Measurements from ENCODE around the gene TNFRSF13B.
"Not testable (repeated sequence)": the region's sequence is repeated elsewhere in the genome, so short reads cannot be mapped to it uniquely, and the experiment has no call there.

TNFRSF13B gene

DNA sequence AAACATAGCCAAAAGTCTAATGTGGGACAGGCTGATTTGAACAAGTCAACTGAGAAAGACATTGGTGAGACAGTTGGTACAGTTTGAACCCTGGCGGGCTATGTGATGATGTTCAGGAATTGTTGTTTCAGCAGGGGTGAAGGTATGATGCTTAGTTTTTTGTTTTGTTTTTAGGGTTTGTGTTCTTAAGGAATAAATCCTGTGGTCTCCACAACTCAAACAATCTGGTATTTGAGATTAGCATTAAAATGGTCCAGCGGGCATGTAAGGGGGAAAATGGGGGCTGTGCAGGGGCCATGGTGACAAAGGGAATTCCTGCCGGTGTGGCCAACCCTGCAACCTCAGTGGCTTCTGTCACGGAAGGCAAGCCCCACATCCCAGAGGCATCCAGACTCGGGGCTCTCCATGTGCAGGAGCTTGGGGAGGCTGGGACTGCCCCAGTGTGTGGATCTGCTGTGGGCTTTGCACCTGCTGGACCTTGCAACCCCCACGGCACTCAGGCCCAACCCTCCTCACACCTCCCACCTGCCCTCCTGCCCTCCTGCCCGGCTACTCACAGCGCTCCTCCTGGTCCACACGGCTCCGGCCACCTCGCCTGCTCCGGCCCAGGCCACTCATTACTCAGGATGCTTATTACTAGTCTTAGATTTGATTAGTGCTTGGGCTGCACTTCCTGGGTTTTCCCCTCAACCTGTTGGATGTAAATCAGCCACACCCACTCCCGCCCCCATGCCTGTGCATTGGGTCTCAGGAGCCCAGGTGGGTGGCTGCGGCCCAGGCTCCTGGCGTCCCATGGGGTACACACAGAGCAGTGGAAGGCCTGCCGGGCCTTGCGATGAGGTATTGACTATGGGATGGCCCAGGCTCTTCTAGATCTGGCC is at the start of gene TNFRSF13B:
Gene TNFRSF13B (minus strand): TSS at position 661 of the 881 bp plus-strand sequence. CDS start 43 bp downstream, at position 618.
- peak in 1 of 42 donors; percentile 20 for DNase-seq
- intact Hi-C loops (cut with DNase I), result no loop called here

DNA sequence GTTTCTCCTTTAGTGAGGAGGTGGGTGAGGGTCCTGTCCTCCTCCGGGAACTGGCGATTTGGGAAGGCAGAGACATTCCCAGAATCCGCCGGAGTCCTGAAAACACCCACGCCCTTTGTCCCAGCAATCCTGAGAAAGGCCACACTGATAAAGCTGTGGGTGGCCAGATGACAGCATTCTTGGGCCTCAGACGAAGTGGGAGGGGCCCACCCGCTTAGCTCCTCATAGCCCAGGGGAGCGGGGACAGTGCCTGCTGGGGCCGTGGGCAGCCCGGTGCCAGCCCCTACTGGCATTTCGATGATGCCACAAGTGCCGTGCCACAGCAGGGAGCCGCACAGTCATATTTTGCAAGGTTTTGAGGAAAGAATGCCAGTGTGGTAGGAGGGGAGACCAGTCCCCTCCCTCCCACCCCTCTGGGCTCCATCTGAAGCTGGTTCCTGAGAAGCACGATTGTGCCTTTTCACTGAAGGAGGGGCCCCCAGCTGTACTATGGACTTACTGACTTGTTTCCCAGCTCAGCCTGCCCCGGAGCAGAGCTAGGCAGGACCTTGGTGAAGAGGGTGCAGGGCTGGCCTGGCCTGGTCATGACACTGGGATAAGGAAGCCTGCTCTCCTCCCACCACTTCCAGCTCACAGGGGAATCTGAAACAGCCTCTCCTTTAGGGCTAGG is 49.4 kb upstream of the TNFRSF13B start:
- intact Hi-C loops (cut with DNase I), result no loop called here
- DNase-seq, result peak in 40 of 42 donors; percentile 32 to 84 (median 66)

DNA sequence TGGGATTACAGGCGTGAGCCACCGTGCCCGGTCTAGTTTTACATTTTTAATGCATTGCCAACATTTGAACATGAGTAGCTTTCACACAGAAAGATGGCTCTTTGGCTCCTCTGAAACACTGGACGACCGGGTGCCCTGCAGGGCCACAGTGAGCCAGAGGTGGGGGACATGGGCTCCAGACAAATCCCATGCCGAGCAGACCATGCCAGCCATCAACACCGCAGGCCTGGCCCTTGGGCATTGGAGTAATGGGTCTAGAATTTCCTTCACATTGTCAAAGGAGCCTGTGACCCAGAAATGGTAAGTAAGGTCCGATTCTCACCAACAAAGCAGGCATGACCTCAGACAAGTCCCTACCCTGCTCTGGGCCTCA is 48.9 kb upstream of the TNFRSF13B start:
- no peak for DNase-seq
- intact Hi-C loops (cut with DNase I), result no loop called here

DNA sequence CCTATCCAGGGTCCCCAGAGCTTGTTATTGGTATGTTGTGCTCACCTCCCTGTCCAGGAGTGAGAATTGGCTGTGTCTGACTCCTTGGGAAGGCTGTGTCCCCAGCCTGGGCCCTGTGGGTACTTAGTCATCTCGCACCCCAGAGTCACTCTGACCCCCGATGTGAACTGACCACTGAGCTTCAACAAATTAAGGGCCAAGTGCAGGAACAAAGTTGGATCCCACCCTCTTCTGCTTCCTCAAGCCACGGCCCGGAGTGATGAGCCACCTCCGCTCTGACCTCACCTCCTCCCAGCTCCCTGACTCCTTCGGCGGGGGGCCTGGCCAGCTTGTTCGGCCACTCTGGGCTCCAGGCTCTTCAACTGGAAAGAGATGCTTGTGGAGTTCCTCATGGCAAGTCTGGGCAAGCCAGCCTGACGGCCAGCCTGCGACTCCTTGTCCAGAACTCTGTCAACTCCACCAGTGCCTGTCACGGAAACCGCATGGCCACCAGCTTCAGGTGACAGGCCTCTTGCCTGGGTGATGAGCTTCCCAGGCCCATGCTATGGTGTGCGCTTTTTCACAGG is 48.1 kb upstream of the TNFRSF13B start:
- intact Hi-C loops (cut with DNase I), result no loop called here

DNA sequence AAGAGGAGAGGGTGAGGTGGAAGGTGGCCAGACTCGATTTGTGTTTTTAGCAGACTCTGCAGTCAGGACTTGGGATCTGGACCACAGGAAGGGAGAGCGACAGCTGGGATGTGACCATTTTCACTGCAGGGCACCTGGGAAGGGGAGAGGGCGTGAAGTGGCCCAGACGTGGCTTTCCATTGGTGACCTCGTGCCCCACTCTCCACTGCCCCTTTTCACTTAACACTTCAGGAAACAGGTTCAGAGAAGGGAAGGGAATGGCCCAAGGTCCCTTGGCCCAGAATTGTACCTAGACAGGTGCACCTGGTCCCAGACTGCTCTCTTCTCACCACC is 47.5 kb upstream of the TNFRSF13B start:
- DNase-seq, result no peak
- intact Hi-C loops (cut with DNase I), result no loop called here

More for the DNA sequence above, 48.1 kb upstream of the TNFRSF13B start:
- no peak for DNase-seq

DNA sequence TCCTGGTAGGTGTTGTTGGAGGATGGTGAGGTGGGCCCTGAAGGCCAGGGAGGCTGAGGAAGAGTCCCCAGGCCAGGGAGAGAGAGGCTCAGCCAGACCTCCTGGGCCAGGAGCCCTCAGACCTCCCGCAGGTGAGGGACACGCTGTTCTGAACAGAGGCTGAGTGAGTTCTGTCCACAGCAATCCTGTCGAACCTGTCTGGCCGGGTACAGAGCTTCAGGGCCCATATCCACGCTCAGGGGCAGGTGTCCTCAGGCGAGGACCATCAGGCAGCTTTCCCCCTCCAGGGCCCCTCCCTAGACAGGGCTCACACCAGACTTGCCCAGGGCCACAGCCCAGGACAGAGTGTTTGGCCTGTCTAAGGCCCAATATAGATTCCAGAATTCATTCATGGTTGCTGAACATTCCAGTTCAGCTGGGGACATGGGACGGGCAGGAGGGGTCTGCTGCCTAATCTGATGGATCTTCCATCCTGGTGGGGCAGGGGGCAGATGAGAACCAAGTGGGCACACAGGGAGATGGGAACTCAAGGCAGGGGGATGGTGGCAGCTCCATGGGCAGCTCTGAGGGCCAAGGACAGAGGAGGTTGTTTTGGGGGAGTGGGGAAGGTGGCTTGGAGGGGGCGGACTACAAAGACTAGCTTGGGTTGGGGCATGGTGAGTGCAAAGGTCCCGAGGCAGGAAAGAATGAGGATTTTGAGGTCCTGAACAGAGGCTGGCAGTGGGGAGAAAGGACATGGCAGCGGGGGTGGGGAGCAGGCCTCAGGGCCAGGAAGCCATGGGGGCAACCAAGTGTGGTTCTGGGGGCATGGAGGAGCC is 46.9 kb upstream of the TNFRSF13B start:
- no peak for DNase-seq

DNA sequence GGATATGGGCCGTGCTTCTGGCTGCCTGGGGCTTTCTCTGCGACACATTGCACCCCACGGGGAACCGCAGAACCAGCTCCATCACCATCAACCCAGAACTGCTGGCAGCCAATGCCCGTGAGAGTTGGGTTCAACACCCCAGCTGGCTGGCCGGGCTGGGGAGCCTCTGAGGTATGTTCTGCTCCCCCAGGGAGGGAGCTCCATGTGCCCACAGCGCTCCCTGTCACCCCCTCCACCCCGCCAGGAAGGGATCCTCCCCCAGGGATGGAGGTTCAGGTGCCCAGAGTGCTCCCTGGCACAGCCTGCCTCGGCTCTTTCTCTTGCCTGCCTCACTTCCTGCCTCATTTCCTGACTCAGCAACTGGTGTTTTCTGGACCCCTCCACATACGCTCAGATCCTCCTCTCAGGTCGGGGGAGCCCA is 46.1 kb upstream of the TNFRSF13B start:
- intact Hi-C loops (cut with DNase I), result no loop called here
- DNase-seq, result no peak

More for the DNA sequence above, 46.9 kb upstream of the TNFRSF13B start:
- intact Hi-C loops (cut with DNase I), result no loop called here

DNA sequence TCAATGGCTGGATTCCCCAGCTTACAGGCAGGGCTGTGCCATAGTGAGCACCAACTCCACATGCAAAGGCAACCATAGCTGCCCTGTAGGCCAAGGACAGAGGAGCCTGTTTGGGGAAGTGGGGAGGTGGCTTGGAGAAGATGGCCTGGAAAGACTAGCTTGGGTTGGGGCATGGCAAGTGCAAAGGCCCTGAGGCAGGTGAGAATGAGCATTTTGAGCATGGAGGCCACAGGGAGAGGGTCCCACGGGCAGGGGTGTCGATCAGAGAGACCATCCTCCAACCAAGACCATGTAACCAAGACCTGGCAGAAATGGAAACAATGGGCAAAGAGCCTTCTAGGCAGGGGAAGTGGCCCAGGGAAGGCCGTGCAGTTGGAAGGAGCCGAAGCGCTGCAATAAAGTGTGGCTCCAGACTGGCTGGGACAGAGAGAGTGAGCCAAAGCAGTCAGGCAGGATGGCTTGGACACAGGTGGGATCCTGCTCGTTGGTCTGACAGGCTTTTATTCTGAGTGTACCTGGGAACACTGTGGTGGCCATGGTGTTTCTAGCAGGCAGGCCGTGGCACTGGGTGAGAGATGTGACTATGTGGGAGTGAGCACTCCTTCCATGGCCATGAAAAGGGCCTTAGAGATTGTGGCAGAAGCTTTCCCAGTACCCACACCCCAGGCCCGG is 45.6 kb upstream of the TNFRSF13B start:
- DNase-seq, result no peak

DNA sequence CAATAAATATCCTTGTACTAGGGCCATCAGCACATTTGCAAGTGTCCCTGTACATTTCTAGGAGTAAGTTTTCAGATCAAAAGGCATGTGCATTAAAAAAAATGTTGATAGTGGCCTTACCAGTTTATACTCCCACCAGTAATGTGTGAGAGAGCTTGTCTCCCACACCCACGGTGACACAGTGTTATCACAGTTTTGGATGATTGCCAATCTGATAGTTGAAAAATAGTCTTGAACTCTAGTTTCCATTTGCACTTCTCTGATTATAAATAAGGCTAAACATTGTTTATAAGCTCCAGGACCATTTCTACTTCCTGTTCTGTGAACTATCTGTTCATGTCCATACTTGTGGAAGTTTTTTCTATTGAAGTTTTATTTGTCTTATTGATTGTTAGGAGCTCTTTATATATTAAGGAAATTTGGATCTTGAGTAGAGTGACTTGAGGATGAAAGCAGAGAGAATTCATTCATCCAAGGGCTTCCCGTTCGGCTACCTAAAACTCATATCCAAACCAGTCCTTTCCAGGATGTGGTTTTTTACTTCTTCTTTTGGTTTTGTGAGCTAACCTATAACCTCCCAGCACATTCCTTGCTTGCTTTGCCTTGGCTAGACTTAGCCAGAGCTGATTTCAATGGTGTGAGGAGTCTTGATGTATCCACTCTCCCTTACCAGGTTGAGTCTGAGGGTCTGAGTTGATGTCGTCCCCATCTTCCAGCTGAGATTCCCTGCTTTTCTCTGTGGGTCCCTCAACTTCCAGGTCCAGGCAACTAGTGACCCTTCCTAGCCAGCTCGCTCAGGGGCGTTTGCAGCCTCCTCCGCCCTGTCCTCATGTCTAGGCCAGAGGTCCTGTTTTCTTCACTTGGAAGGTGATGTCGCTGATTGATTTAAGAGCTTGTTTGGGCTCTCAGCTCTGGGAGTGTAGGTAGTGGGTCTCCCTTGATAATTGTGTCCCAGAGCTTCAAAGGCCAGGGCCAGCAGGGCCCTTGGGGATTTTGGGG is 44.6 kb upstream of the TNFRSF13B start:
- DNase-seq; intact Hi-C loops (cut with DNase I): not testable (repeated sequence)

More for the DNA sequence above, 45.6 kb upstream of the TNFRSF13B start:
- intact Hi-C loops (cut with DNase I), result no loop called here

DNA sequence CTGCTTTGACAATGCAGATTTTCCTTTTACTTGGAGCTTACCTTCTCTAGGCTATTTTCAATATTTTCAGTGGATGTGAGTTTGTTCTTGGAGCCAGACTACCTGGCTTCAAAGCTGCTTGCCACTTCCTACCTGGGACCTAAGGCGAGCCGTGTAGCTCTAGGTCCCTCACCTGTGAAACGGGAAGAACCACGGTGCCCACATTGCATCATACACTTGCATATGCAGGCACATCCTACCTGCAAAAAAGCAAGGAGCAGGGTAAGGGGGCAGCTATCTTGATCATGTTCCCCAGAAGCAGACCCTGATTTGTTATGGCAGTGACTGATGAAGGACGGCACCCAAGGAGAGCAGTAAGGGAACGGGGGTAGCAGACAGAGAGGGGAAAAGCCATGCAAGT is 43.3 kb upstream of the TNFRSF13B start:
- DNase-seq, result no peak
- intact Hi-C loops (cut with DNase I), result no loop called here

DNA sequence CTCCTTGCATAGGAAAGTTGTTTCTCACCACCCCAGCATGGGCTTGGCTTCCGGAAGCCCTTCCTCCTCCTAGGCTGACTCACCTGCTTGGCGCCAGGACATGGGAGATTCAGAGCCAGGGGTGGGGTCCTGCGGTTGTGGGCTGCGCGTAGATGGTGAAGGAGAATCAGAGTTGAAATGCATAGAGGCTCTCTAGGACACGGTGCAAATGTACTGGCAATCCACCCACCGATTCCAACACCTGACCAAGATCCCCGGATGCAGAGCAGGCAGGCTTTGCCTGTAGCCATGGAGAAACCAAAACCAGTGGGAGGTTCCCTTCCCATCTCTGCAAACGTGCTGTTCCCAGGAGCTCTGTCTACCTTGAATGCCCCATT is 42.8 kb upstream of the TNFRSF13B start:
- intact Hi-C loops (cut with DNase I), result not testable (repeated sequence)
- DNase-seq, result peak in 41 of 42 donors; percentile 33 to 86 (median 66)

DNA sequence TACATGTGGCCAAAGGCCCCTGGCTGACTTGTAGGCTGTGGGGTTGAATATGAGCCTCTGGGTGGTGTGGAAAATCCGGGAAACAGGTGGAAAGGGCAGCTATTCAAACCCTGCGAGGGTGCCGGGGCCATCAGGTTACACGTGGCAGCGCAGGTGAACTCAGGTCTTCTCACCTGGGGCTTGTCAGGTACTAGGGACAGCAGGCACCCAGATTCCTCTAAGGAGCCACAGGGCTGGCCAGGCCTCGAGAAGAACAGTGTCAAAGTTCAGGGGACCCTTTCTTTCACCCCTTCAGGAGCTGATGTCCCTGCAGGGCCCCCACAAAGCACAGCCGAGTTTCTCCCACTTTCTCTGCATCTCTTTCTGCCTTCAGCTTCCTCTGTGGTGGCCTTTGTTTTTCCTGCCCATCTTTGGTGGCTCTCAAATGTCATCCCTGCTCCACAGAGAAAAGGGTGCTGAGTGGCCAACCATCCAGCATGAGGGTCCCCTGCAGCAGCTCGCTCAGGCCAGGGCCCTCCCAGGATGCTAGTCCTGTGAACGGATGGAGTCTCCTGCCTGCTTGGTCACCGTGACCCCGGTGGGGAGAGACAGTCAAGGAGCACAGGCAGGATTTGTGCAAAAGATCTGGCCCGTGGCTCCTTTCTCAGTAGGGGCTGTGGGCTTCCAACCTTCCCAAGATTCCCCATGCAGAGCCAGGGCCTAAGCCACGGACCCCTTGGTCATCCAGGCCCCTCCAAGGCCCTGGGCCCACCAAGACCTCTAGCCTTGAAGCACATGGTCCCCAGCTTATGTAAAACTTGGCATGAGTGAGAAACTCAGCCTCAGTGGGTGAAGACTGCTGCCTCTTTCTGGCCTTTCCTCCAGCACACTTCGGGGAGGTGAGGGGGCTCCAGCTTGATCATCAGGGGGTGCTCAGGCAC is 42.2 kb upstream of the TNFRSF13B start:
- peak in 1 of 42 donors; percentile 10 for DNase-seq
- intact Hi-C loops (cut with DNase I), result not testable (repeated sequence)

DNA sequence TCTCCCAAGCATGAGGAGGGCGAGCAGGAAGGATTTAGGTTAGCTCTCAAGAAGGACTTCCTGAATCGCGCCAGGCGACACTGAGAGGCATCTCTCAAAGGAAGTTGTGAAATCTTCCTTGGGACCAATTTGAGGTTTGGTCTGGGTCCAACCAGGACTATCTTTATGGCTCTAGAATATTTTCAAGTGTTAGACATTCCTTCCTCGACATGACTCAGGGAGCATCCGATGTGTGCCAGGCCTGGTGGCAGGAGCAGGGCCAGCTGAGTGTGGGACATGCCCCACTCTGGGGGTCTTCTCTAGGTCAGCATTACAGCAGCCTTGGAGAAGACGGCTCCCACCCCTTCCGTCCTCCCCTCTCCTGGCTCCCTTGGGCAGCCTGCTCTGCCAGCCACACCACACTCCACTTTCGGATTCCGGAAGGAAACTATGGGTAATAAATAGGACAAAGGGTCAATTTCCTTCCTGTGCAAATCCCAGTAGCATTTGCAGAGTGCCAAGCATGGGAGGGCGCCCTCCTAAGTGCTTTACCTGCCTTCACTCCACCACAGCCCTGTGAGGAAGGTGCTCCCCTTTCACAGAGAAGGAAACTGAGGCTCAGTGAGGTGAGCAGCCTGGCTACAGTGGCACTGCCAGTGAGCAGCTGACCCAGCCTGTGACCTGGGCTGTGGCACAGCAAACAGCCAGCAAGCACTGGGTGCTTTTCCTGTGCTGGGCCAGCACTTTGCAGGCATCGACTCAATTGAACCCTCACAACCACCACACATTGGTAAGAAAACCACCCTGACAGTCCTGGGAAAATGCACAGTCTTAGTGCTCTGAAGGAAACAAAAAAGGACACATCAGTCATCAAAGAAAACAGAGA is 39.4 kb upstream of the TNFRSF13B start:
- peak in 1 of 42 donors; percentile 12 for DNase-seq
- intact Hi-C loops (cut with DNase I), result not testable (repeated sequence)

DNA sequence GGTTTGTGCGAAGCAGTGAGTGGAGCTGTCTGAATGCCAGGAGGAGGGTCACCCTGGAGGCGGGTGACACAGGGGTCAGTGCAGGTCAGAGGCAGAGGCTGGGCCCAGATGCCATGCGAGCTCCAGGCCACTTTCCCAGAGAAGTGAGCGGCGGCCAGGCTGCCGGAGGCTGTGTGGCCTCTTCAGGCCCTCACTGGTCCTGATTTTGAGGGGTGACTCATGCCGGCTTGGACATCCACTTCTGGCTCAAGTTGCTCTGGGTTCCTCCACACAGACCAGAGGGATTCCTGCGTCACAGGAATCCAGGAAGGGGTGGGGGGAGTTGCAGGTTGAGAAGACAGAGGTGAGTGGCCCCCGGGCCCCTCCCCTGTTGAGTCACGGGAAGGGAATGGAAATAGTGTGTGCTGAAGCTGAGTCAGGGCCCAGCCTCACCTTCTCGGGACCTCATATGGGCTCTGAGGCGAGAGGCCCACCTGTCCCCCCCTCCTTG is 38.7 kb upstream of the TNFRSF13B start:
- peak in 1 of 42 donors; percentile 9 for DNase-seq
- intact Hi-C loops (cut with DNase I), result not testable (repeated sequence)

DNA sequence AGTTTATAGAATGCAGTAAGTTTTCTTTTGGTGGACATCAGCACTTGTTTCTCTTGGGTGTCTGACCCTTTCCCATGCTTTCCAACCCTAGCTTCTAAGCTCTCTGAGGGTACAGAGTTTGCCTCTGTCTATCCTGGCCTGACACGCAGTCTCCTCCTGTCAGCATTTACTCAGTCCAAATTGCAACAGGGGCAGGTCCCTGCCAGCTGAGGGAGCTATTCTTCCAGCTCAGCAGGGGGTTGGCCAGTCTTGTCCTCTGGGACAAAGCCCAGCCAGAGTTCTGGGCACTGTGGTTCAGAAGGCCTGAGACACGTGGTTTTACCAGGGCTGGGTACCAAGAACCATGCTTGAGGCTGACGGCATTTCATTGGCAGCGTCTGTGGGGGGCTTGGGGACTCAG is 38.1 kb upstream of the TNFRSF13B start:
- peak in 1 of 42 donors; percentile 33 for DNase-seq
- intact Hi-C loops (cut with DNase I), result not testable (repeated sequence)

Measured in head of caudate nucleus (tissue), 42 donors.